GM18502 (cell line): ENCODE measurements around the gene FOXN4.

Source experiments
- ATAC-seq: cut with Tn5 transposase; IDR thresholded peaks from one replicate; pipeline ENCODE4 v1.9.1; 2021; ENCODE audit warnings: mild to moderate bottlenecking; ENCODE audit not compliant: unreplicated experiment, poor library complexity

The FOXN4 gene

DNA sequence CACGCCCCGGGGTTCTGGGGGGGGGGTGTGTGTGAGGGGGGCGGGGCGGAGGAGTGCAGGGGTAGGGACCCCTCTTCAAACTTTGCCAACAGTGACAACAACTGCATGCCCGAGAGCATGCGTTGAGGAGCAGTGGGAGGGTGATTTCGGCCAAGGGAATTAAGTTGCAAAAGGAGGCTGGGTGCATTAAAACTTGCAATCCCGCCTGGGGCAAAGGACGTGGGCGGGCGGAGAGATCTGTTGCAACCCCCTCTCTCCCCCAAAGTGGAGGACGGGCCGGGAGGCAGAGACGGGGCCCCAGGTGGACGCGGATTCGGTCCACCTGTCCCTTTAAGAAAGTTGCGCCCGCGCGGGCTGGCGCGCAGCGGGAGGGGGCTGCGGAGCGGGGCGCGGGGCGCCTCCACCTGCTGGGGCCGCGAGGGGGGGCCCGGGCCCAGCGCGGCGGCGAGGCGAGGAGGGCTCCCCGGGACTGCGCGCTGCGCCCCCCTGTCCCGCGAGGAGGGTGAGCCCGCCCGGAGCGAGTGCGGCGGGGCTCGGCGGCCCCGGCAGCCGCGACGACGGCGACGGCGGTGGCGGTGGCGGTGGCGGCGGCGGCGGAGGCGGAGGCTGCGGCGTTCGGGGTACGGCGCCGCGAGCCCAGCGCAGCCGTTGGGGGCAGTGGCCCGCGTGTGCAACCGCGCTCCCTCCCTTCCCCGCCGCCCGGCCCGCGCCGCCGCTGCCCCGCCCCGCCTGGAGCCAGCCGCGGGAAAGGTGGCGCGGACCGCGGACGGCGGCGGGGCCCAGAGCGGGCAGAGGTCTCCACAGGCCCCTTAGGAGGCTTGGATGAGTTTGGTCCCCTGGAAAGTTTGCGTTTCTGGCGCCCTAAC lies 530 bp upstream of the FOXN4 start:
- ATAC-seq: no peak

GRCh38 chr12:109307051-109307450 lies 2.0 kb downstream of the FOXN4 start:
- ATAC-seq: no peak

- ATAC-seq: no peak
Observed at GRCh38 chr12:109305547-109305946, 3.5 kb downstream of the FOXN4 start.

DNA sequence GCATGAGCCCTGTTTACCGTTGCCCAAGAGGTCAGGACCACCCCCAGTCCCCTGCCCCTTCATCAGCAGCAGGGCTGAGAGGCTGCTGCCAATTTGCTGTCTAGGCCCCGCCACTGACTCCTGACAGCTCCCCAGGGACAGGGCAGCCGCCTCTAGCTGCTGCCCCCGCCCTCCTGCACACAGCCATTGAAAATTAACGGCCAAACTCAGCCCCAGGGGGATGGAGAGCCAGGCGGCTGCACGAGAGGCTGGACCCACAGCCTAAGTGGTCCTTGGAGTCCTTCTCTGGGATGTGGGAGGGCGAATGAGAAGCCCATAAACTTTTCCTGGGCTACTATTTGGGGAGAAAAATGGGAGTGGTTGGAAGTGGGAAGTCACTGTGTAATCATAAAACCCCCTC lies 4.6 kb downstream of the FOXN4 start:
- no peak for ATAC-seq

GRCh38 chr12:109302770-109303169 lies 6.3 kb downstream of the FOXN4 start:
- ATAC-seq: no peak

DNA sequence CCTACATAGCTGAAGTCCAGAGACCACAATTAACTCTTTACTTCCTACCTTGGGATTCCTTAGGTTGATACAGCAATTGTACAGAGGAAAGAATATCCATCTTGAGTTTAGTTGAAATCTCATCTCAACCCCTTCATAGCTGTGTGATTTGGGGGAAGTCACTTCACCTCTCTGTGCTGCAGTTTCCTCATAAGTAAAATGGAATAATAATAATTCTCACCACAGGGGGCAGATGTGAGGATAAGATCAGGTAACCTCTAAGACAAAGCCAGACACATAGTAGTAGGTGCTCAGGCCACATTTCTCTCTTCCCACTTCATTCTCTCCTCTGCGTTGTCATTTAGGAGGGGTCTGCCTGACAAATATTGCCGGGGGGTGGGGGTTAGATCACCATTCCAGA lies 6.7 kb downstream of the FOXN4 start:
- no peak for ATAC-seq

DNA sequence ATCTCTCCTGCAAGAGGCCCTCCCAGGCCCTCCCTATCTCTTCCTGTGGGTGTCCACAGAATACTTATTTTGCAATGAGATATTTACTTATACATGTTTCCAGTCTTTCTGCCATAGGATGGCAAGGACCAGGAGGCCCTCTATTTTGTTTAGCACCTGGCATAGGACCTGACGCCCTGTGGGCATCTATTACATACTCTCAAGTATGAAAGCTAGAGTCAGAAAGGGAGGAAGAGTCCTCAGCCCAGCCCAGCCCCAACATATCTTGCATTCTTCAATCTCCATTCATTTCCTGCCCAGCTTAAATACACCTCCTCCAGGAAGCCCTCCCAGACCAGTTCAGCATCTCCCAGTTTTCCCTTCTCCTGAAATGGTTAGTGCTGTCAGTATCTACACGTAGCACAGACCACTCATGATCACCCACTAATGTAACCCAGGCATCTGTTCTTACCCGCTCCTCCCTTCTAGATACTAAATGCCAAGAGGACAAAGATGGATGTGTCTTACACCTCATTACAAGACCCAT lies 7.4 kb downstream of the FOXN4 start:
- no peak for ATAC-seq

DNA sequence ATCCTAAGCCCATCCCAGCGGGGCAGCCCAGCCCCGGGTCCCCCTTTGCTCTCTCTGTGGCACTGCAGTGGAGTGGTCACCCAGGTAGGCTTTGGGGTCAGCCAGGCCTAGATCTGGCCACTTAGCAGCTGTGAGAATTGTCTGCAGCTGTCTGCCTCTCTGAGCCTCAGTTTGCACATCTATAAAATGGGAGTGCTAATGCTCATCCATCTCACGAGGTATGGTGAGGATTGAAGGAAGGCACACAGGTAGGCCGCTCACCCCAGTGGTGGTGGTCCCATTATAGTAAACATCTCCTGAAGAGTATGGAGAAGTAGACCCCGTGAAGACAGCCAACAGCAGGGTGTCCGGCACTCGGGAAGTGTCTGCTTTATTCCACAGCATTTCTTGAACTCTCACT lies 9.2 kb downstream of the FOXN4 start:
- no peak for ATAC-seq

GRCh38 chr12:109296431-109296830 lies 12.7 kb downstream of the FOXN4 start:
- ATAC-seq: no peak

DNA sequence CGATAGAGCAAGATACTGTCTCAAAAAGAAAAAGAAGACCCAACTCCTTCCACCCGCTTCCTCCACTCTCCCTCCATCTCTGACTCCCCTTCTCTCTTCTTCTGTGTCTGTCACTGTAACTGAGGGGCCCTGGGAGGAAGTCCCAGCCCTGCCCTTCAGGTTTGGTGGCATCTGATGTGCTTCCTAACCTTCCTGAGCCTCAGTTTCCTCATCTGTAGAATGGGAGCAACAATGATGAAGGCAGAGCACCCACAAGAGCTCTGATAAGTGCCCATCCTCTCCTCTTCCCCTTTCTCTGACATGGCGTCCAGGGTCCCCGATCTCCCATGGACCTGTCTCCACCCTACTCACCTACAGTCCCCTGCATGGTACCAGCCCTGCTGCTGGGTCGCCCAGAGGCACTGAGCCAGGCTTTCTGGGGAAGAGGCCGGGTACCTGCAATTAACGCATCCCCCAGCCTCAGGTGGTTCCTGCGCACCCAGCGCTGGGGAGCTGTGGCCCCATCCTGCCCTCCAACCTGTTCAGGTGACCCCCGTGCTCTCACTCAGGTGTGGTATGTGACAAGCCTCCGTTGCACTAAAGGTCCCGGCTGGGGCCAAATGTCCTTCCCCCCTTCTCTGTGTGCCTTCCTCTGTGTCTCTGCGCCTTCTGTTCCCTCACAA lies 13.2 kb downstream of the FOXN4 start:
- no peak for ATAC-seq

- no peak for ATAC-seq
Observed at GRCh38 chr12:109294286-109294796, 14.7 kb downstream of the FOXN4 start.

- ATAC-seq: no peak
Observed at GRCh38 chr12:109293106-109293505, 16.0 kb downstream of the FOXN4 start.

DNA sequence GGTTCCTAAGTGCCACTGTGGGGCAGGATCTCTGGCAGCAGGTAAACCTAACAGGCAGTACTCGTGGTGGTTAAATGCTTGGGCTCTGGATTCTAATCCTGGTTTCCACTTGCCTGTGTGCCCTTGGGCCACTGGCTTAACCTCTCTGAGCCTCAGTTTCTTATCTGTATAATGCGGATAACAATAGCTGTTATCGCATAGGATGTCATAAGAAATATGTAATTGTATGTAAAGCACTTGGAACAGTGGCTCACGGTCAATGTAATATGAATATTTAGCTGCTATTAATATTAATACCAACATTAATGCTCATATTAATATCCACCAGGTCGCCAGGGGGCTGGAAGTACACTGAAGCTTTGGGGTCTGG lies 16.8 kb downstream of the FOXN4 start:
- no peak for ATAC-seq

- no peak for ATAC-seq
Observed at GRCh38 chr12:109291521-109292341, 17.4 kb downstream of the FOXN4 start.

DNA sequence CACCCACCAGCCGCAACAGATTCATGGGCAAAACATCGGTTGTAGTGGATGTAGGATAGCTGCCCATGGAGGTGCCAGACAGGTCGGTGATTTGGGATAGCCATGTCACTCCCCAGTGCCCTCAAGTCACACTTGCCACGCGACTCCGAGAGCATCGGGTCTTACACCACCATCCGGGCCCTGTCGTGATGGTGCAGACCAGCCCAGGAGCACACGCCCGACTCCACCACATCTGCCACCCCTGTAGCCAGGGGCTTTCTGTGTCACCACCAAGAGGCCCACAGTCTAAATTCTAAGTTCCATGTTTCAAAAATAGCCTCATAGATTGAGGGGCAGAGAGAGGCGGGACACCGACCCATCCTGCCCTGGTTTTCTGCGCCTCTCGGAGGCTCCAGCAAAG lies 18.0 kb downstream of the FOXN4 start:
- no peak for ATAC-seq

DNA sequence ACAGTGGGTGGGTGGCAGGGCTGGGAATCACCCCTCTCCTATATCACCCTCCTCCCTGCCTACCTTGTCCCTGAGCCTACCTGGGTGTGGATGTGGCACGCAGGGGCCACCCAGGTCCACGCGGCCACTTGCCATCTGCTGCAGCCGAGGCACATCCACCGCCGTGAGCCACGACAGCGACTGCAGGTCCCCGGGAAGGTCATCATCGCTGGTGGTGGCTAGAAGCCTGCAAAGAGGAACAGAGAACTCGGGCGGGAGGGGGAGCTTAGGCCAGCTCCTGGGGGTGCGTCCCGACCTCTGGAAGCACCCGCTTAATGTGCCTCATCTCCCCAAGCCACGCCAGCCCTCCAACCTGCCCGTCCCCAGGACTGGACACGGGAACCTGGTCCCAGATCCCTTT lies 19.0 kb downstream of the FOXN4 start:
- ATAC-seq: no peak

- no peak for ATAC-seq
Observed at GRCh38 chr12:109289551-109289950, 19.5 kb downstream of the FOXN4 start.

DNA sequence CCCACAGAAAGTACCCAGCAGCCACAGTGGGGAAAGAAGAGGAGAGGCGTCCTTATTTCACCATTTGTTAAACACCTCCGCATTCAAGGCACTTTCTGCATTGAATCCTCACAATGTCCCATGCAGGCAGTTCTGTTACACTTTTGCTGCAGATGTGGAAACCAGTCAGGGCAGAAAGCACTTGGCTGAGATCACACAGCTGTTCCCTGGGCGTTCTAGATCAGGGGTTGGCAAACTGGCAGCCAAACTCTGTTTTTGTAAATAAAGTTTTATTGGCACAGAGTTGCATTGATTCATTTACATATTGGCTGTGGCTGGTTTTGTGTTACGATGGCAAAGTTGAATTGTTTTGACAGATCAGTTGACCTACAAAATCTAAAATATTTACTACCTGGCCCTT lies 20.1 kb downstream of the FOXN4 start:
- no peak for ATAC-seq

GRCh38 chr12:109288571-109288970 lies 20.5 kb downstream of the FOXN4 start:
- ATAC-seq: no peak

GRCh38 chr12:109287811-109288469 lies 21.1 kb downstream of the FOXN4 start:
- no peak for ATAC-seq
